Activated T-cell treated with anti-CD3 and anti-CD28 coated beads for 1 hour (primary cell): ENCODE measurements around the gene ENDOU.

ENCODE experiments used
- DNase-seq: peaks from one replicate; pipeline ENCODE4 v3.0.0-alpha.2; 2020; ENCODE audit warnings: low read depth

The ENDOU gene

GRCh38 chr12:47744005-47744651, 18.8 kb upstream of the ENDOU start:
- peak; percentile 52 for DNase-seq

DNA sequence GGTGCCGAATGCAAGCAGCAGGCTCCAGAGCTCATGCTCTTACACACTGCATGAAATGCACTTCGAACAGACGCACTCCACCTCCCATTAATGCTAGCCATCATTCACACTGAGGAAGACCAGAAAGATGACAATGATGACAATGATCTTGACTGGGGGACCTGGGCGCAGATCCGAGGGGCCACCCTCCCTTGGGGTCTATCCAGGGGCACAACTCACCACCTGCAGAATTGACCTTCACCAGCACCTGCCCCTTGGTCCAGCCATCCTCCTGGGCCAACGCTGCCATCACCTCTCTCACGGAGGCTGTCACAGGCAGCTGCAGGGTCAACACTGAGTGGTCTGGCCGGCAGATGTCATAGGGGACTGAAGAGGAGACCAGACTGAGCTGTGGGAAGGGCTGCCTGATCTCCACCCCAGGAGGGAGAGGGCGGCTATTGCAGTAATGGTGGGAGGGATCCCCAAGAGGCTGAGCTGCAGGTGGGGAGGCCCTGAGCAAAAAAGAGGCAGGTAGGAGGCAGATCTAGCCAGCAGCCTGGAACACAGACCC, 18.1 kb upstream of the ENDOU start:
- DNase-seq, result no peak

DNA sequence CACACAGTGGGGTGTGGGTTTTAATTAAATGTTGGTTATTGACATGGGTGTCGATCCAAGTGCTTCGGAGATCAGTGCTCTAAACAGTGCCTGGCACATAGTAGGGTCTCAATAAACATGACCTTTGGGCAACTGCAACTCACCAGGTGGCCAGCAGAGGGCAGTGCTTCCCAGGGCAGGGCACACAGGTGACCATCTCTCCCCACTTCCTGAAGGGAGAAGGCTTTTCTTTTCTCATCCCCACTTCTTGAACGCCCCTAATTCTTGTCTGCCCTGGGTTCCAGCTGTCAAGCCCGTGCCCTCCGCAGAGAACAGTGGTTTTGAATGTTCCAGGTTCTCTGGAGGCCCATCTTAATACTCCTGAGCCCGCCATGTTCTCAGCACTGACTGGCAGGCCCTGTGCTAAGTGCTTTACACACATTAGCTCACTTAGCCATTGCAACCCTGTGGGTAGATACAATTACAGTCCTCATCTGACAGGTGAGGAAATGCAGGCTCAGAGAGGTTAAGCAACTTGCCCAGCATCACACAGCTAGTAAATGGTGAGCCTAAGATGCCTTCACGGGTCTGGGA, 17.0 kb upstream of the ENDOU start:
- peak; percentile 70 for DNase-seq

DNA sequence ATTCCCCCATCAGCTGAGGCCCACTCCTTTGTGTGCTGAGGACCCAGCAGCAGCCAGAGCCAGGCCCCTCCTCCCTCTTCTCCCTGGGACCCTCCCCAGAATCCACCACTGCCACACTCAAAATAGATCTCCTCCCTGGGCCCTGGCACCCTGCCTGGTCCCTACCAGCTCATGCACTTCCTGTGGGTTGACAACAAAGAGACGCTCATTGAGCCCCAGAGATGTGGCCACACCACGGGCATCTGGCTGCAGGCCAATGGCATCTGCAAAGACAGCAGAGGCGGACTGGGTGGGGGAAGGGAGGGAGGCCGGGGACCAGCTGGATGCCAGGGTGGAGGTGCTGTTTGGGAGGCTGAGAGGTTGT, 16.0 kb upstream of the ENDOU start:
- peak; percentile 57 for DNase-seq

DNA sequence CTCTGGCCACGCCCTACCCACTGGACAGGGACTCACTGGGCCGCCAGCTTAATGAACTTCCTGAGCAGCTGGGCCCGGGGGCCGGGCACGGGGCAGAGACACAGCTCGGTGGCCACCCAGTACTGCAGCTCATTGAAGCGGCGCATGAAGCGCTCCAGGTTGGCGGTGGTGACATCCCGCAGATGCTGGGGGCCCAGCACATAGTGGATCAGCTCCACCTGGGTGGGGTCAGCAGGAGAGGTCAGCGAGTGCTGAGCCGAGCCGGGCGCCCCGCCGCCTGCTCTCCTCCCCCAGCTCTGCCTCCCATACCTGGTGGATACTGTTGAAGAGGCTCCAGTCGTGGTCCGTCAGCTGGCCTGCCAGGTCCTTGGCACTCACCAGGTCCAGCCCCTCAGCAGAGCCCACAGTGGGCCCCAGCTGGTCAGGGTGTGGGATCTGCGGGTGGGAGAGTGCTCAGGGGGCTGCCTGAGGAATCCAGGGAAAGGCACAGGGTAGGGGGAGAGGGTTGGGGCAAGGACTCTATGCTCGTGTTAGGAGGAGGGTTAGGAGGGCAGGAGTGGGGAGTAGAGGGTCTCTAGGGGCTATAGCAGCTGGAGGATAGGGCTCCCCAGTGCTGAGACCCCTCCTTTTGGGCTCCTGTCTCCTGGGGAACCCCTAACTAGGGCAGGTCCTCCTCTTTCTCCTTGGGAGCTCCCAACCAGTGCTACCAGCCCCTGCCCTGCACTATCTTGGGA, 15.5 kb upstream of the ENDOU start:
- no peak for DNase-seq

DNA sequence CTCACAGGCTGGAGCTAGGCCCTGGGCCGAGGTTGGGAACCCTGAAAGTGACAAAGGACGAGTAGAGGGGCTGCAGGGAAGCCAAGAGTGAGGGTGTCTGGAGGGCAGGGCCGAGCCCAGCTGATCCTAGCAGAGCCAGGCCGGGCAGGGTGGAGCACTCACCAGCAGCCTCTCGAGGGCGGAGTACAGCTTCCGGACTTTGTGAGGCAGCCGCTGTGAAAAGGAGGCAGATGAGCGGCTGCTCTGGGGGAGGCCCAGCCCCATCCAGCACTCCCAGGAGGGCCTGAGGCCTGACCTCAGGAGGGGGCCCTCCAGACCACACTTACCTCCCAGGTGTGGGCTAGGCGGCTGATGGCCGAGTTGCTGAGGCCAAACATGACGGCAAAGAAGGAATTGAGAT, 14.7 kb upstream of the ENDOU start:
- no peak for DNase-seq

- DNase-seq, result no peak
Observed at GRCh38 chr12:47739297-47739696, 14.0 kb upstream of the ENDOU start.

DNA sequence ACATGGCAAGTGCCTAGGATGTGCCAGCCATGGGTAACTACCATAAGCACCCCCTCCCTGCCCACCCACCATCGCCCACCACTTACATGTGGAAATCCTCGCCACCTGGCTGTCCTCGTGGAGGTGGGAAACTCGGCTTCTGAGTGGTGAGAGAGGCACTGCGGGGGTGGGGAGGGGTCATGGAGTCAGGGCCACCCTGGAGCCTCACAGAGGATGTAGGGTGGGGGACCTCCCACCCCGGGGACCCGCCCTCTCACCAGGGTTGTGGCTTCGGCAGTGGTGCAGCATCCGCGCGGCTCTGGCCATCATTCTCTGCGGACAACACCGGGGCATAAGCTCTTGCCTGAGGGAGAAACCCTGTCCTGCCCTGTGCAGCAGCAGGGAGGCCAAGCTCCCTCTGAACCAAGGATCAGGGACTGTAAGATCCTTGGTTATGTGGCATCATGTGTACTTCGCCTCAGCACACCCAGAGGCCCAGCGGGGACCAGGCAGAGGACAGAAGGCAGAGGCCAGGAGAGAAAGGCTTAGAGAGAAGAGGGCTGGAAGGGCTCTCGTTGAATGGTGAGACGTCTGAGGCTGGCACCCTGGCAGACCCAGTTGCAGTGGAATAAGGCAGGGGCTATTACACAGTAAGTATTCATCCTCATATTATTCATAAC, 12.8 kb upstream of the ENDOU start:
- no peak for DNase-seq

DNA sequence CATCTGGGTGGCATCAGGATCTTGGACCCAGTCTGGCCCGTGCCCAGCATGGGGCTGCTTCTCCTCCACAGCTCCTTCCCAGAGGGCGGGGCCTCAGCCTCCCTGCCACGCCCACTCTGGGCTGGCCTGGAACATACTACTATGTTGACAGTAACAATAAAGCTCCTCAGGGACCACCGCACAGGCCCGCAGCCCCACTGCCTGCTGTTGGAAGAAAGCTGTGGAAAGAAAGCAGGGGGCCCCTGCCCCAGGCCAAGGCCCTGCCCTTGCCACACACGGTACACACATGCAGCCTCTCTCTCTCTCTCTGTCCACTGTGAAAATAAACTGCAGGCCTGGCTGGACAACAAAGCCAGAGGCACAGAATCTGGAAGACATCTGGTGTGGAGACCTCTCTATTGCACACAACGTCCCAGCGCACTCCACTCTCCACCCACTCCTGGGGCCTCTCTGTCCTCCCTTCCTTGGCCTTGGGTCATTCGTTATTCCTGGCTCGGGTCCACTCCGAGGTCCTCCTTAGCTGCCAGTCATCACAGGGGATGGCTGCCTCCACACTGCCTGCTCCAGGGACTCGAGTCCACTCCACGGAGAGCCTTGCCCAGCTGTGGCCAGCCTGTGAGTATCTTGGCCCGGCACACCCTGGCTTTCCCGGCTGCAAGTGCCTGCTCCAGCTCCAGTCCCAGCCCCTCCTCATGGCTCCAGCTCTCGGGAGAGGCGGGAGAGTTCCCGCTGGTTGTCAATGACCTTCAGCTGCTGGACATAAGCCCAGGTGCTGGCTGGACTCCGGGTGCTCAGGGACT, 11.8 kb upstream of the ENDOU start:
- DNase-seq, result no peak

DNA sequence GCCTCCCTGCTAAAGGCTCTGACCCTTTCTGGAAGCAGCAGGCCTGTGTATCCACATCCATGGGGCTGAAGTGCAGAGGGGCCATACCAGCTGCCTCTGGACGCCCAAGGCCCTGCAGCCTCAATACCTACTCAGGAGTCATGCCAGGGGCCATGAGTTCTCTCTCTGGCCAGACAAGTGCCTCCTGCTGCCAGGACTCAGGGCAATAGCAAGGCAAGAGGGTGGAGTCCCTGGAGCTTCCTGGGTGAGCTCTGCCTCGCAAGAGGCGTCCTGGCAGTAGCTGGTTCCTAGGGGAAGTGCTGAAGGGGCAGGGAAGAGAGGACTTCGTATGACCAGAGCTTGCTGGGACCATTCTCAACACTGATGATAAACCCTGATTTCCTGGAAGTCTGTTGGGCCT, 10.9 kb upstream of the ENDOU start:
- no peak for DNase-seq

GRCh38 chr12:47735649-47736048, 10.4 kb upstream of the ENDOU start:
- DNase-seq, result no peak

GRCh38 chr12:47734725-47735480, 9.6 kb upstream of the ENDOU start:
- DNase-seq, result no peak

- no peak for DNase-seq
Observed at GRCh38 chr12:47733142-47733541, 7.9 kb upstream of the ENDOU start.

- DNase-seq, result no peak
Observed at GRCh38 chr12:47732504-47732903, 7.2 kb upstream of the ENDOU start.

GRCh38 chr12:47731723-47732122, 6.4 kb upstream of the ENDOU start:
- DNase-seq, result no peak

GRCh38 chr12:47730341-47730744, 5.1 kb upstream of the ENDOU start:
- no peak for DNase-seq

DNA sequence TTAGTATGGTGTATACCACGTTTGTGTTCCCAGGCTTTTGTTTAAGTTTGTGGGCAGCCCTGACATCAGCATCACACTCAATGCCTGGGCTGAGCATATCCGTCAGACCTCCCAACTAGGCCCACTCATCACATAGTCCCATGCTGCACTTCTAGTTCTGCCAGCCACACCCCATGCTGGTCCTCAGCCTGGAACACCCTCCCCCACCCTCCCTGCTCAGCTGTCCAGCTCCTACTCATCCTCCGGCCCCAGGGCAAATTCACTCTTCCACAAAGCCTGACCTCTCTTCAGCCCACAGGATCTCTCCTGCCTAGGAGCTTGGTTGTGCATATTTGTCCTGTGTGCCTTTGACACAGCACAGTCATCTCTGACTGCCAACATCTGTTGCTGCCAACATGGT, 3.9 kb upstream of the ENDOU start:
- no peak for DNase-seq

- DNase-seq, result no peak
Observed at GRCh38 chr12:47725893-47726292, 603 bp upstream of the ENDOU start.

- no peak for DNase-seq
Observed at GRCh38 chr12:47722941-47723631, 2.2 kb downstream of the ENDOU start.

GRCh38 chr12:47722136-47722834, 3.0 kb downstream of the ENDOU start:
- no peak for DNase-seq
